ENCODE results near the gene LARGE2.

The LARGE2 gene

GRCh38 chr11:45885921-45886721 is 36.3 kb upstream of the LARGE2 start:
- H3K27ac ChIP-seq (ENCODE audit: low read length) = no peak overlapping the region
- peak overlapping the region; percentile 16 to 65 for H3K4me3 ChIP-seq (ENCODE audit: low read depth in 1 of 2, low read length in 2 of 2)
- peaks cover 0 to 18% of the 10 kb centered on the region in 2 donors for H3K4me1 ChIP-seq (ENCODE audit: control insufficient read depth in 1 of 2, insufficient read depth in 2 of 2, low read length in 2 of 2)
- no peaks in the 10 kb centered on the region for H3K27me3 ChIP-seq (ENCODE audit: low read depth, low read length)
- no peaks in the 10 kb centered on the region for H3K9me3 ChIP-seq (ENCODE audit: control insufficient read depth in 1 of 2, low read length in 2 of 2)
- peaks cover 9 to 12% of the 10 kb centered on the region in 2 donors for H3K36me3 ChIP-seq (ENCODE audit: control insufficient read depth in 1 of 2, insufficient read depth in 2 of 2, low read length in 2 of 2)

GRCh38 chr11:45886816-45887520 is 35.5 kb upstream of the LARGE2 start:
- Histone ChIP-seq H3K36me3 (ENCODE audit: control insufficient read depth in 1 of 2, insufficient read depth in 2 of 2, low read length in 2 of 2) (peaks cover under 1 to 4% of the 10 kb centered on the region in 2 donors), H3K27me3 (ENCODE audit: low read depth, low read length) (no peaks in the 10 kb centered on the region)

GRCh38 chr11:45887587-45887986 is 34.9 kb upstream of the LARGE2 start:
- H3K9me3 ChIP-seq (ENCODE audit: control insufficient read depth in 1 of 2, low read length in 2 of 2) = no peaks in the 10 kb centered on the region
- H3K4me3 ChIP-seq (ENCODE audit: low read depth in 1 of 2, low read length in 2 of 2) = no peak overlapping the region
- no peaks in the 10 kb centered on the region for H3K36me3 ChIP-seq (ENCODE audit: control insufficient read depth in 1 of 2, insufficient read depth in 2 of 2, low read length in 2 of 2)
- no peak overlapping the region for H3K27ac ChIP-seq (ENCODE audit: low read length)
- H3K27me3 ChIP-seq (ENCODE audit: low read depth, low read length) = no peaks in the 10 kb centered on the region
- H3K4me1 ChIP-seq (ENCODE audit: control insufficient read depth in 1 of 2, insufficient read depth in 2 of 2, low read length in 2 of 2) = peaks cover 0 to 9% of the 10 kb centered on the region in 2 donors

More at GRCh38 chr11:45886816-45887520, 35.5 kb upstream of the LARGE2 start:
- no peak overlapping the region for H3K4me3 ChIP-seq (ENCODE audit: low read depth in 1 of 2, low read length in 2 of 2)
- peaks cover 0 to 10% of the 10 kb centered on the region in 2 donors for H3K4me1 ChIP-seq (ENCODE audit: control insufficient read depth in 1 of 2, insufficient read depth in 2 of 2, low read length in 2 of 2)
- no peaks in the 10 kb centered on the region for H3K9me3 ChIP-seq (ENCODE audit: control insufficient read depth in 1 of 2, low read length in 2 of 2)
- H3K27ac ChIP-seq (ENCODE audit: low read length) = no peak overlapping the region

GRCh38 chr11:45889555-45889954 is 32.9 kb upstream of the LARGE2 start:
- no peaks in the 10 kb centered on the region for H3K27me3 ChIP-seq (ENCODE audit: low read depth, low read length)
- no peak overlapping the region for H3K4me3 ChIP-seq (ENCODE audit: low read depth in 1 of 2, low read length in 2 of 2)
- no peak overlapping the region for H3K27ac ChIP-seq (ENCODE audit: low read length)
- peaks cover 0 to 9% of the 10 kb centered on the region in 2 donors for H3K4me1 ChIP-seq (ENCODE audit: control insufficient read depth in 1 of 2, insufficient read depth in 2 of 2, low read length in 2 of 2)
- no peaks in the 10 kb centered on the region for H3K9me3 ChIP-seq (ENCODE audit: control insufficient read depth in 1 of 2, low read length in 2 of 2)
- no peaks in the 10 kb centered on the region for H3K36me3 ChIP-seq (ENCODE audit: control insufficient read depth in 1 of 2, insufficient read depth in 2 of 2, low read length in 2 of 2)

- Histone ChIP-seq H3K27ac (ENCODE audit: low read length) (no peak overlapping the region), H3K27me3 (ENCODE audit: low read depth, low read length) (no peaks in the 10 kb centered on the region), H3K4me1 (ENCODE audit: control insufficient read depth in 1 of 2, insufficient read depth in 2 of 2, low read length in 2 of 2) (peaks cover 0 to 9% of the 10 kb centered on the region in 2 donors), H3K36me3 (ENCODE audit: control insufficient read depth in 1 of 2, insufficient read depth in 2 of 2, low read length in 2 of 2) (no peaks in the 10 kb centered on the region), H3K9me3 (ENCODE audit: control insufficient read depth in 1 of 2, low read length in 2 of 2) (no peaks in the 10 kb centered on the region), H3K4me3 (ENCODE audit: low read depth in 1 of 2, low read length in 2 of 2) (no peak overlapping the region)
These were observed 32.5 kb upstream of the LARGE2 start for GRCh38 chr11:45889966-45890365.

- Histone ChIP-seq H3K4me1 (ENCODE audit: control insufficient read depth in 1 of 2, insufficient read depth in 2 of 2, low read length in 2 of 2) (peaks cover 0 to 2% of the 10 kb centered on the region in 2 donors), H3K4me3 (ENCODE audit: low read depth in 1 of 2, low read length in 2 of 2) (no peak overlapping the region), H3K27ac (ENCODE audit: low read length) (no peak overlapping the region), H3K9me3 (ENCODE audit: control insufficient read depth in 1 of 2, low read length in 2 of 2) (no peaks in the 10 kb centered on the region), H3K36me3 (ENCODE audit: control insufficient read depth in 1 of 2, insufficient read depth in 2 of 2, low read length in 2 of 2) (no peaks in the 10 kb centered on the region), H3K27me3 (ENCODE audit: low read depth, low read length) (peaks cover 4% of the 10 kb centered on the region)
These were observed 31.4 kb upstream of the LARGE2 start for GRCh38 chr11:45890886-45891550.

- Histone ChIP-seq H3K36me3 (ENCODE audit: control insufficient read depth in 1 of 2, insufficient read depth in 2 of 2, low read length in 2 of 2) (no peaks in the 10 kb centered on the region), H3K9me3 (ENCODE audit: control insufficient read depth in 1 of 2, low read length in 2 of 2) (no peaks in the 10 kb centered on the region), H3K27me3 (ENCODE audit: low read depth, low read length) (peaks cover 8% of the 10 kb centered on the region), H3K4me3 (ENCODE audit: low read depth in 1 of 2, low read length in 2 of 2) (no peak overlapping the region), H3K27ac (ENCODE audit: low read length) (no peak overlapping the region), H3K4me1 (ENCODE audit: control insufficient read depth in 1 of 2, insufficient read depth in 2 of 2, low read length in 2 of 2) (no peaks in the 10 kb centered on the region)
These were observed 29.6 kb upstream of the LARGE2 start for GRCh38 chr11:45892856-45893255.

- Histone ChIP-seq H3K27me3 (ENCODE audit: low read depth, low read length) (peaks cover 18% of the 10 kb centered on the region), H3K4me1 (ENCODE audit: control insufficient read depth in 1 of 2, insufficient read depth in 2 of 2, low read length in 2 of 2) (peaks cover 3 to 6% of the 10 kb centered on the region in 2 donors), H3K36me3 (ENCODE audit: control insufficient read depth in 1 of 2, insufficient read depth in 2 of 2, low read length in 2 of 2) (no peaks in the 10 kb centered on the region), H3K9me3 (ENCODE audit: control insufficient read depth in 1 of 2, low read length in 2 of 2) (no peaks in the 10 kb centered on the region), H3K27ac (ENCODE audit: low read length) (no peak overlapping the region), H3K4me3 (ENCODE audit: low read depth in 1 of 2, low read length in 2 of 2) (no peak overlapping the region)
These were observed 27.8 kb upstream of the LARGE2 start for GRCh38 chr11:45894555-45895247.

- peaks cover 18% of the 10 kb centered on the region for H3K27me3 ChIP-seq (ENCODE audit: low read depth, low read length)
- no peak overlapping the region for H3K27ac ChIP-seq (ENCODE audit: low read length)
- peaks cover 3 to 10% of the 10 kb centered on the region in 2 donors for H3K4me1 ChIP-seq (ENCODE audit: control insufficient read depth in 1 of 2, insufficient read depth in 2 of 2, low read length in 2 of 2)
- H3K4me3 ChIP-seq (ENCODE audit: low read depth in 1 of 2, low read length in 2 of 2) = no peak overlapping the region
- no peaks in the 10 kb centered on the region for H3K36me3 ChIP-seq (ENCODE audit: control insufficient read depth in 1 of 2, insufficient read depth in 2 of 2, low read length in 2 of 2)
- no peaks in the 10 kb centered on the region for H3K9me3 ChIP-seq (ENCODE audit: control insufficient read depth in 1 of 2, low read length in 2 of 2)
These were observed 26.8 kb upstream of the LARGE2 start for GRCh38 chr11:45895553-45896259.

- H3K27me3 ChIP-seq (ENCODE audit: low read depth, low read length) = peaks cover 18% of the 10 kb centered on the region
- no peaks in the 10 kb centered on the region for H3K9me3 ChIP-seq (ENCODE audit: control insufficient read depth in 1 of 2, low read length in 2 of 2)
- no peak overlapping the region for H3K4me3 ChIP-seq (ENCODE audit: low read depth in 1 of 2, low read length in 2 of 2)
- H3K36me3 ChIP-seq (ENCODE audit: control insufficient read depth in 1 of 2, insufficient read depth in 2 of 2, low read length in 2 of 2) = no peaks in the 10 kb centered on the region
- H3K4me1 ChIP-seq (ENCODE audit: control insufficient read depth in 1 of 2, insufficient read depth in 2 of 2, low read length in 2 of 2) = peaks cover 3 to 18% of the 10 kb centered on the region in 2 donors
- H3K27ac ChIP-seq (ENCODE audit: low read length) = no peak overlapping the region
These were observed 26.0 kb upstream of the LARGE2 start for GRCh38 chr11:45896422-45896984.

Measured in muscle layer of duodenum (tissue), 2 donors.